ENCODE measurements around the gene POPDC2. TPM values are rescaled to one million over a fixed set of nuclear protein-coding genes. Genes with fewer than 3 reads are reported as not detected.

Gene POPDC2
- total and polyA plus RNA-seq, 2 donors (not counting 1 experiment from before 2014, with no cell fraction given): 8.0 to 9.5 TPM

DNA sequence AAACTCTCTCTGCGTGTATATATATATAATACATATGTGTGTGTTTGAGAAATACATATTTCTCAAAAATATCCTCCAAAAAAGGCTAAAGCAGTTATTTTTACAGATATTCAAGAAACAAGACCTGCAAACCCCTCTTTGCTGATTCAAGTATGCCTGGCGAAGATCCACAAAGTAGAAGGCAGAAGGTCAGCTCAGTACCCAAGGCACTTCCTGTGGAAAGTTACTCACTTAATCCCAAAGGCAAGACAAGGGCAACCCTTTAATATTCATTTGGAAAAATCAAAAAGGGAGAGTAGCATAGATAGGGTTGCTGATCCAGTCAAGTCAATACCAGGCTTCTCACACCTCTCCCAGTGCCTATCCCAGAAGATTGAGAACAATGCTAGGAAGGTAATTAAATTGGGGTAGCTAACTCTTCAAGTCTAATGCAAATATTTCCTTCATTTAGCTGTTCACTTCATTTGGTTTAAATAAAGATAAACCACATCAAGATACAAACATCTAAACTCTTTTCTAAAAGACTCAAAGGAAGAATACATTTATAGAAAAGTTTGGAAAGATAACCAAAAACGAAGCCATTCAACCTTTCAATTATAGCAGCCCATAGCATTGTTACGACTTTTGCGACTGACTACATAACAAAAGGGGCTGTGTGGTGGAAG, 9.6 kb upstream of the POPDC2 start:
- Histone ChIP-seq H3K4me2 (replicated peaks; ENCODE audit: low read depth, low read length, poor library complexity, severe bottlenecking) (no peak overlapping the region), H3K79me2 (ENCODE audit: control insufficient read depth, insufficient read depth, low read length) (peaks cover 4% of the 10 kb centered on the region), H3K27ac (ENCODE audit: low read length in 2 of 2) (peak overlapping the region in 1 of 2 donors; percentile 32), H3K4me1 (ENCODE audit: control insufficient read depth in 2 of 2, insufficient read depth in 2 of 2, low read length in 2 of 2) (peaks cover under 1 to 4% of the 10 kb centered on the region in 2 donors), H3K36me3 (replicated peaks in 1 of 2; ENCODE audit: control extremely low read depth in 1 of 2, control insufficient read depth in 1 of 2, extremely low read depth in 1 of 2, insufficient read depth in 2 of 2, low read length in 1 of 2) (peaks cover 8 to 61% of the 10 kb centered on the region in 2 experiments), H3K4me3 (ENCODE audit: control extremely low read depth in 1 of 5, extremely low read depth in 1 of 5, insufficient read depth in 1 of 5, low read depth in 2 of 5, low read length in 4 of 5) (no peak overlapping the region), H3K27me3 (replicated peaks in 1 of 4; ENCODE audit: control extremely low read depth in 1 of 4, control insufficient read depth in 3 of 4, insufficient read depth in 4 of 4, low read length in 3 of 4) (no peaks in the 10 kb centered on the region), H2AFZ (ENCODE audit: insufficient read depth, low read depth, low read length, poor library complexity, severe bottlenecking) (no peak overlapping the region), H3K9ac (ENCODE audit: low read length) (no peak overlapping the region), H3K9me3 (ENCODE audit: control extremely low read depth in 1 of 3, control insufficient read depth in 2 of 3, insufficient read depth in 1 of 3, low read length in 2 of 3) (no peaks in the 10 kb centered on the region), H4K20me1 (ENCODE audit: control insufficient read depth, insufficient read depth, low read length, poor library complexity, severe bottlenecking) (no peaks in the 10 kb centered on the region)
- intact Hi-C loops (cut with micrococcal nuclease): loop anchor here (10.0 kb wide), 1 partner anchor 675 kb away; the partner anchor contains the start of gene LRRC58
- peaks cover 18% of the 10 kb centered on the region for H3K4me1 Mint-ChIP-seq
- DNase-seq (no peak), ATAC-seq (ENCODE audit: low read depth) (no peak)
- peak overlapping the region; percentile 10 for H3K27ac Mint-ChIP-seq
- ChIA-PET CTCF (no interaction called here), POLR2A (no interaction called here)
- no peak for TF ChIP-seq EZH2 (IDR thresholded peaks at IDR 0.05; ENCODE audit: borderline replicate concordance, insufficient read depth, low read depth, low read length, poor library complexity, severe bottlenecking)
- TF ChIP-seq, protein P1, sequence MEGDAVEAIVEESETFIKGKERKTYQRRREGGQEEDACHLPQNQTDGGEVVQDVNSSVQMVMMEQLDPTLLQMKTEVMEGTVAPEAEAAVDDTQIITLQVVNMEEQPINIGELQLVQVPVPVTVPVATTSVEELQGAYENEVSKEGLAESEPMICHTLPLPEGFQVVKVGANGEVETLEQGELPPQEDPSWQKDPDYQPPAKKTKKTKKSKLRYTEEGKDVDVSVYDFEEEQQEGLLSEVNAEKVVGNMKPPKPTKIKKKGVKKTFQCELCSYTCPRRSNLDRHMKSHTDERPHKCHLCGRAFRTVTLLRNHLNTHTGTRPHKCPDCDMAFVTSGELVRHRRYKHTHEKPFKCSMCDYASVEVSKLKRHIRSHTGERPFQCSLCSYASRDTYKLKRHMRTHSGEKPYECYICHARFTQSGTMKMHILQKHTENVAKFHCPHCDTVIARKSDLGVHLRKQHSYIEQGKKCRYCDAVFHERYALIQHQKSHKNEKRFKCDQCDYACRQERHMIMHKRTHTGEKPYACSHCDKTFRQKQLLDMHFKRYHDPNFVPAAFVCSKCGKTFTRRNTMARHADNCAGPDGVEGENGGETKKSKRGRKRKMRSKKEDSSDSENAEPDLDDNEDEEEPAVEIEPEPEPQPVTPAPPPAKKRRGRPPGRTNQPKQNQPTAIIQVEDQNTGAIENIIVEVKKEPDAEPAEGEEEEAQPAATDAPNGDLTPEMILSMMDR (IDR thresholded peaks at IDR 0.05): no peak
- no peaks in the 10 kb centered on the region for H3K27me3 Mint-ChIP-seq
- H3K9me3 Mint-ChIP-seq (ENCODE audit: insufficient read depth): no peaks in the 10 kb centered on the region
- H3K4me3 Mint-ChIP-seq: no peak overlapping the region
- 100% methylated on average over 1 of the region's 5 CpGs for WGBS (ENCODE audit: insufficient coverage)

DNA sequence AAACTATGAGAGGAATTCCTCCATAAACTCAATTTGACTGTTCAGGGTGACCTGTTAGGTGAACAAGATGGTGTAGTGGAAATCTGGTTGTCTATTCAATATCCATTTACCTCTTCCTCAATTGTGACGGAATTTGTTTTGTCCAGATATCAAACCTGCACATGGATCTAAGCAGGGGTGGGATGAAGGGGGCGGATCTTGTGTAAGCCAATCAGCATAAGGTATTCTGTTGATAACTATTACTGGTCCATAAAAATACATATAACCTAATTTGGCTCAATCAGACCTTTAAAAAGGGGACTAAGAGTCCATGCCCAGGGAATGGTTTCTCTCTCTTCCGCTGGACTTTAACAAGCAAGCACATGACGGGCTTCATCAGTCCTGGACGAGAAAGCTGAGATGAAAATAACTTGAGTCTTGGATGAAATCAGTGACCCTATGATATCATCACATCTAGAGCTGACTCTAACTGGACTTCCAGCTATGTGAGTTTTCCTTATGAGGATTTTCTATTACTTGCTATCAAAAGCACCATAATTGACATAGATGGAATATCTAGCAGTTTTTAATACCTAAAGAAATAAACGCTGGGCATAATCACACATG, 5.7 kb upstream of the POPDC2 start:
- Histone ChIP-seq H3K4me3 (ENCODE audit: control extremely low read depth in 1 of 5, extremely low read depth in 1 of 5, insufficient read depth in 1 of 5, low read depth in 2 of 5, low read length in 4 of 5) (no peak overlapping the region), H2AFZ (ENCODE audit: insufficient read depth, low read depth, low read length, poor library complexity, severe bottlenecking) (no peak overlapping the region), H3K4me1 (ENCODE audit: control insufficient read depth in 2 of 2, insufficient read depth in 2 of 2, low read length in 2 of 2) (peaks cover 9 to 15% of the 10 kb centered on the region in 2 donors), H3K4me2 (replicated peaks; ENCODE audit: low read depth, low read length, poor library complexity, severe bottlenecking) (no peak overlapping the region), H3K9me3 (ENCODE audit: control extremely low read depth in 1 of 3, control insufficient read depth in 2 of 3, insufficient read depth in 1 of 3, low read length in 2 of 3) (no peaks in the 10 kb centered on the region), H3K79me2 (ENCODE audit: control insufficient read depth, insufficient read depth, low read length) (no peaks in the 10 kb centered on the region), H3K36me3 (replicated peaks in 1 of 2; ENCODE audit: control extremely low read depth in 1 of 2, control insufficient read depth in 1 of 2, extremely low read depth in 1 of 2, insufficient read depth in 2 of 2, low read length in 1 of 2) (peaks cover 8 to 28% of the 10 kb centered on the region in 2 experiments), H3K27me3 (replicated peaks in 1 of 4; ENCODE audit: control extremely low read depth in 1 of 4, control insufficient read depth in 3 of 4, insufficient read depth in 4 of 4, low read length in 3 of 4) (no peaks in the 10 kb centered on the region), H3K27ac (ENCODE audit: low read length in 2 of 2) (no peak overlapping the region), H4K20me1 (ENCODE audit: control insufficient read depth, insufficient read depth, low read length, poor library complexity, severe bottlenecking) (no peaks in the 10 kb centered on the region), H3K9ac (ENCODE audit: low read length) (no peak overlapping the region)
- ChIA-PET POLR2A (no interaction called here), CTCF (no interaction called here)
- no peak for DNase-seq
- no peak overlapping the region for H3K4me3 Mint-ChIP-seq
- no CpG with 5 or more reads among the region's 6 CpGs for WGBS (ENCODE audit: insufficient coverage)
- H3K9me3 Mint-ChIP-seq (ENCODE audit: insufficient read depth): no peaks in the 10 kb centered on the region
- intact Hi-C loops (cut with micrococcal nuclease): no loop called here
- ATAC-seq (ENCODE audit: low read depth): no peak
- peaks cover 44% of the 10 kb centered on the region for H3K4me1 Mint-ChIP-seq
- H3K27ac Mint-ChIP-seq: no peak overlapping the region
- no peaks in the 10 kb centered on the region for H3K27me3 Mint-ChIP-seq
- TF ChIP-seq, protein P1 (IDR thresholded peaks at IDR 0.05): no peak
- TF ChIP-seq EZH2 (IDR thresholded peaks at IDR 0.05; ENCODE audit: borderline replicate concordance, insufficient read depth, low read depth, low read length, poor library complexity, severe bottlenecking): no peak
